H1 (cell line): Measurements from ENCODE around the gene ZNF483. TPM values are rescaled to one million over a fixed set of nuclear protein-coding genes. Genes with fewer than 3 reads are reported as not detected.

Experiments used
- CTCF ChIA-PET: fragments of 300-600 bp; sonication (Branson Sonifier 250); formaldehyde crosslinking; loops from one replicate; lab custom pipeline; 2021; ENCODE audit not compliant: partially characterized antibody; lab: Charles Lee
- POLR2A ChIA-PET: fragments of 300-600 bp; sonication (Branson Sonifier 250); formaldehyde crosslinking; loops from one replicate; lab custom pipeline; 2021; ENCODE audit warnings: inconsistent platforms; ENCODE audit not compliant: partially characterized antibody; lab: Charles Lee
- DNase-seq, 2 experiments: peaks; one replicate each; pipeline versions ENCODE4 v3.0.0 to v3.0.0-alpha.2; 2010 to 2022; ENCODE audit warnings: low spot score in 2 of 2, low read depth in 1 of 2, mixed read lengths in 1 of 2
- FAIRE-seq: peaks from 2 replicates; lab custom pipeline; 2011; peaks lifted over from hg19 to GRCh38; lab: Jason Lieb, UNC
- H2AFZ ChIP-seq: 2 replicates; pipeline ENCODE4 v1.8.1; 2012; ENCODE audit warnings: low read length, inconsistent platforms
- H2AK5ac ChIP-seq: 2 replicates; pipeline ENCODE4 v1.6.1; 2013; ENCODE audit warnings: low read depth, low read length
- H2BK120ac ChIP-seq: replicated peaks from 2 replicates; pipeline ENCODE3; 2013; ENCODE audit warnings: low read depth, low read length, inconsistent platforms
- H2BK12ac ChIP-seq: 2 replicates; pipeline ENCODE4 v1.6.1; 2013; ENCODE audit warnings: low read depth, low read length
- H2BK15ac ChIP-seq: 2 replicates; pipeline ENCODE4 v1.6.1; 2013; ENCODE audit warnings: low read length
- H2BK20ac ChIP-seq: 2 replicates; pipeline ENCODE4 v1.6.1; 2013; ENCODE audit warnings: low read length
- H2BK5ac ChIP-seq: 2 replicates; pipeline ENCODE4 v1.6.1; 2013; ENCODE audit warnings: low read depth, low read length
- H3K14ac ChIP-seq: 2 replicates; pipeline ENCODE4 v1.6.1; 2013; ENCODE audit warnings: inconsistent platforms; ENCODE audit not compliant: insufficient read length
- H3K18ac ChIP-seq: 2 replicates; pipeline ENCODE4 v1.6.1; 2013; ENCODE audit warnings: low read length; ENCODE audit errors: extremely low read depth
- H3K23ac ChIP-seq: 2 replicates; pipeline ENCODE4 v1.6.1; 2013; ENCODE audit warnings: inconsistent platforms; ENCODE audit not compliant: insufficient read length
- H3K23me2 ChIP-seq: 2 replicates; pipeline ENCODE4 v1.6.1; 2013; ENCODE audit warnings: low read depth, low read length
- H3K27ac ChIP-seq: 2 replicates; pipeline ENCODE4 v1.6.1; 2011; ENCODE audit warnings: low read depth, low read length, inconsistent platforms
- H3K27me3 ChIP-seq, 4 experiments: replicated peaks in 1 of 4; 1 replicate in 1 of 4; 2 replicates in 3 of 4; pipeline versions ENCODE4 v1.6.1 to v1.8.1; 2011 to 2013; ENCODE audit warnings: low read length in 3 of 4, mild to moderate bottlenecking in 3 of 4, inconsistent platforms in 2 of 4, mixed read lengths in 2 of 4, moderate library complexity in 1 of 4; ENCODE audit not compliant: control insufficient read depth in 3 of 4, insufficient read depth in 3 of 4; ENCODE audit errors: extremely low read depth in 1 of 4
- H3K36me3 ChIP-seq, 4 experiments: 2 replicates each; pipeline versions ENCODE4 v1.6.1 to v1.8.1; 2011 to 2013; ENCODE audit warnings: mild to moderate bottlenecking in 4 of 4, low read length in 3 of 4, moderate library complexity in 2 of 4, control low read depth in 1 of 4, inconsistent platforms in 1 of 4; ENCODE audit not compliant: insufficient read depth in 4 of 4, control insufficient read depth in 2 of 4
- H3K4ac ChIP-seq: replicated peaks from 2 replicates; pipeline ENCODE3; 2013; ENCODE audit warnings: low read length, low read depth, mixed read lengths, inconsistent platforms; ENCODE audit not compliant: insufficient read length
- H3K4me1 ChIP-seq, 4 experiments: replicated peaks in 1 of 4; 1 replicate in 1 of 4; 2 replicates in 3 of 4; pipeline versions ENCODE4 v1.6.1 to v1.8.1; 2011 to 2013; ENCODE audit warnings: low read length in 3 of 4, inconsistent platforms in 2 of 4, mixed read lengths in 1 of 4; ENCODE audit not compliant: insufficient read depth in 4 of 4, control insufficient read depth in 3 of 4
- H3K4me2 ChIP-seq, 2 experiments: 2 replicates each; pipeline versions ENCODE4 v1.6.1 to v1.8.1; 2011 to 2013; ENCODE audit warnings: low read depth in 2 of 2, low read length in 2 of 2, control low read depth in 1 of 2, inconsistent platforms in 1 of 2, mild to moderate bottlenecking in 1 of 2; ENCODE audit not compliant: insufficient read depth in 1 of 2
- H3K4me3 ChIP-seq, 4 experiments: fragments of 200-600, 300-600 bp in 1 of 4; sonication (generic), shearing (Covaris generic), sonication (Bioruptor Twin) in 1 of 4; 2 replicates each; pipeline versions ENCODE4 v1.5.1 to v1.8.1; 2011 to 2016; ENCODE audit warnings: low read length in 4 of 4, low read depth in 3 of 4, control low read depth in 2 of 4, inconsistent platforms in 2 of 4, mild to moderate bottlenecking in 2 of 4, mixed read lengths in 1 of 4, moderate library complexity in 1 of 4; ENCODE audit not compliant: insufficient read depth in 2 of 4; ENCODE audit errors: extremely low read depth in 1 of 4
- H3K56ac ChIP-seq: replicated peaks from 2 replicates; pipeline ENCODE3; 2013; ENCODE audit warnings: low read depth, mild to moderate bottlenecking, mixed read lengths, low read length, inconsistent platforms; ENCODE audit not compliant: insufficient read length
- H3K79me1 ChIP-seq: 2 replicates; pipeline ENCODE4 v1.6.1; 2013; ENCODE audit warnings: low read depth, low read length, control low read depth
- H3K79me2 ChIP-seq, 2 experiments: 2 replicates each; pipeline versions ENCODE4 v1.6.1 to v1.8.1; 2012 to 2013; ENCODE audit warnings: low read length in 2 of 2, mild to moderate bottlenecking in 2 of 2, inconsistent platforms in 1 of 2; ENCODE audit not compliant: insufficient read depth in 2 of 2, control insufficient read depth in 1 of 2
- H3K9ac ChIP-seq, 4 experiments: replicated peaks in 1 of 4; 1 replicate in 1 of 4; 2 replicates in 3 of 4; pipeline versions ENCODE4 v1.6.1 to v1.8.1; 2011 to 2013; ENCODE audit warnings: low read depth in 3 of 4, low read length in 3 of 4, control low read depth in 2 of 4, mild to moderate bottlenecking in 2 of 4, moderate library complexity in 2 of 4, inconsistent platforms in 1 of 4; ENCODE audit errors: extremely low read depth in 1 of 4
- H3K9me3 ChIP-seq, 2 experiments: 2 replicates each; pipeline versions ENCODE4 v1.6.1 to v1.8.1; 2012 to 2013; ENCODE audit warnings: mild to moderate bottlenecking in 2 of 2, moderate library complexity in 2 of 2, control low read depth in 1 of 2, inconsistent platforms in 1 of 2, low read depth in 1 of 2, low read length in 1 of 2, mixed read lengths in 1 of 2; ENCODE audit not compliant: insufficient read depth in 2 of 2
- H4K20me1 ChIP-seq, 2 experiments: replicated peaks in 1 of 2; 2 replicates each; pipeline versions ENCODE3 to v1.8.1; 2011 to 2013; ENCODE audit warnings: inconsistent platforms in 2 of 2, low read length in 2 of 2, mild to moderate bottlenecking in 1 of 2; ENCODE audit not compliant: insufficient read depth in 2 of 2, control insufficient read depth in 1 of 2
- H4K5ac ChIP-seq: 2 replicates; pipeline ENCODE4 v1.6.1; 2013; ENCODE audit warnings: low read length, low read depth, mixed read lengths, inconsistent platforms; ENCODE audit not compliant: insufficient read length
- H4K8ac ChIP-seq: 2 replicates; pipeline ENCODE4 v1.8.0; 2013; ENCODE audit warnings: mild to moderate bottlenecking, moderate library complexity, low read length, inconsistent platforms; ENCODE audit not compliant: insufficient read depth; ENCODE audit errors: extremely low read depth
- H4K91ac ChIP-seq: replicated peaks from 2 replicates; pipeline ENCODE3; 2013; ENCODE audit warnings: low read length, mixed read lengths, inconsistent platforms; ENCODE audit not compliant: insufficient read length
- CTBP2 ChIP-seq: IDR thresholded peaks from 2 replicates; pipeline ENCODE4 v1.7.0; 2011; ENCODE audit warnings: borderline replicate concordance, mild to moderate bottlenecking, moderate library complexity, mixed read lengths, low read length; ENCODE audit not compliant: insufficient read depth, insufficient read length
- JUND ChIP-seq: IDR thresholded peaks from 2 replicates; pipeline ENCODE4 v1.6.1; 2011; ENCODE audit warnings: mild to moderate bottlenecking, improper control_type of control experiment, low read length
- KDM4A ChIP-seq: IDR thresholded peaks from one replicate; pipeline ENCODE4 v1.7.1; 2012; ENCODE audit warnings: low read depth, mild to moderate bottlenecking, moderate library complexity, low read length, inconsistent platforms; ENCODE audit not compliant: severe bottlenecking
- MAFK ChIP-seq: IDR thresholded peaks from 2 replicates; pipeline ENCODE4 v1.6.1; 2012; ENCODE audit warnings: low read depth, mild to moderate bottlenecking, improper control_type of control experiment, low read length
- SIN3A ChIP-seq, 2 experiments: IDR thresholded peaks in 1 of 2; conservative IDR thresholded peaks in 1 of 2; 2 replicates each; pipeline ENCODE4 v1.6.1; 2011 to 2012; ENCODE audit warnings: low read length in 2 of 2, improper control_type of control experiment in 1 of 2, low read depth in 1 of 2, mild to moderate bottlenecking in 1 of 2
- WGBS, 2 experiments: shearing (Covaris generic) in 1 of 2; methylation state at CpG; one replicate each; pipeline versions ENCODE4 v1.1.6 to v1.1.7; 2013 to 2015; ENCODE audit warnings: low lambda C conversion rate in 2 of 2, mixed read lengths in 2 of 2, inconsistent platforms in 1 of 2, low coverage in 1 of 2, missing lambda C conversion rate in 1 of 2; ENCODE audit not compliant: insufficient replicate concordance in 2 of 2, insufficient coverage in 1 of 2, insufficient read length in 1 of 2; ENCODE audit errors: extremely low coverage in 1 of 2, missing lambda C conversion rate in 1 of 2; 5-methylcytosine and 5-hydroxymethylcytosine counted together
- polyA plus RNA-seq, 7 experiments: library from polyadenylated mRNA; depleted of rRNA in 3 of 7; stranded (reverse) in 5 of 7; unstranded in 2 of 7; fragments of >200 nt in 5 of 7; fragments of 200-250 nt in 2 of 7; gene quantifications; 1 replicate in 5 of 7; 2 replicates in 1 of 7; 4 replicates in 1 of 7; pipeline versions ENCODE4 v1.2.1 to v1.2.3, GENCODE V29; 2011 to 2013; ENCODE audit warnings: missing spikeins in 2 of 7, mixed read lengths in 2 of 7
- total RNA-seq: library from RNA; stranded (reverse); fragmentation: NEBNext Ultra II Directional; extraction: Animal tissue kit (Norgen Biotek cat#: 25700); gene quantifications from 2 replicates; pipeline ENCODE4 v1.2.1, GENCODE V29; 2021

The ZNF483 gene
- total and polyA plus RNA-seq, 2 of the 8 experiments (the other 6 are each of a cell fraction or from before 2014, with no cell fraction given), result 4.8 to 83.8 TPM

DNA sequence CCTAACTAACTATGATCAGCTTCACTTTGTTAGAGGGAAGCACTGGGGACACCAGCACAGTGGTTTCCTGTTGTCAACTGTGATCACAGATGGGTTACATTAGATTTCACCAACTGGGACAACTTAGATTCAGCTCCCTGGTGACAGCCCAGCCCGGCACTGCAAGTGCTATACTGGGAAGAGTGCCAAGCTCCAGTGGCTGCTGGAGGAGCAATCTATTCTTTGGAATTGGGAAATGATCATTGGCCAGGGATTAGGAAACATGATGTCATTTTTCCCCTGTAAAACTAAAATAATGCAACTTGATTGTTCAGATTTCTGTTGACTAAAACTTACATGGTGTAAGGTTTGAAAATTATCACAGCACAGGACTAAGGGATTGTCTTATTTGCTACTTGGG is 41.3 kb downstream of the ZNF483 start:
- ChIA-PET POLR2A (interaction anchor here (1.4 kb wide), 1 partner anchor 9 kb away, joined by 5 read pairs; no protein-coding TSS in a partner anchor), CTCF (interaction anchor here (0.6 kb wide), 1 partner anchor 9 kb away, joined by 3 read pairs; no protein-coding TSS in a partner anchor)
- Histone ChIP-seq H3K4me2 (no peak overlapping the region), H2AFZ (no peak overlapping the region), H3K36me3 (peaks cover 4 to 38% (median 24%) of the 10 kb centered on the region in 4 experiments; a peak in 7 of 8 replicates), H3K79me1 (no peaks in the 10 kb centered on the region), H2BK15ac (no peak overlapping the region), H4K20me1 (no peaks in the 10 kb centered on the region), H3K9me3 (peaks cover 7 to 8% of the 10 kb centered on the region in 2 experiments; a peak in 3 of 4 replicates), H3K79me2 (no peaks in the 10 kb centered on the region), H3K27me3 (no peaks in the 10 kb centered on the region), H4K5ac (no peak overlapping the region), H3K18ac (no peak overlapping the region), H3K23ac (no peak overlapping the region), H2BK12ac (no peak overlapping the region), H2BK5ac (no peak overlapping the region), H3K23me2 (no peaks in the 10 kb centered on the region), H3K9ac (no peak overlapping the region), H4K8ac (no peak overlapping the region), H3K27ac (no peak overlapping the region), H3K56ac (no peak overlapping the region), H2BK120ac (no peak overlapping the region), H4K91ac (no peak overlapping the region), H2AK5ac (no peak overlapping the region), H3K4me1 (no peaks in the 10 kb centered on the region), H3K14ac (no peak overlapping the region), H3K4me3 (no peak overlapping the region), H2BK20ac (no peak overlapping the region), H3K4ac (no peak overlapping the region)
- FAIRE-seq (no peak), DNase-seq (no peak)
- TF ChIP-seq SIN3A (conservative IDR thresholded peaks at IDR 0.05 in 1 of 2, IDR thresholded peaks at IDR 0.05 in 1 of 2; ENCODE audit: low read depth in 1 of 2, low read length in 2 of 2), result no peak
- no peak for TF ChIP-seq MAFK
- TF ChIP-seq JUND, result no peak
- no peak for TF ChIP-seq CTBP2
- TF ChIP-seq KDM4A, result no peak
- 90% methylated on average over 1 of the region's 1 CpG; no CpG with 5 or more reads in 1 of the 2 experiments for WGBS, 2 experiments
